ENCODE data around the gene CFAP300.
A peak's percentile ranks its signal among the peaks of the same experiment; 100 is the strongest.

CFAP300 gene

DNA sequence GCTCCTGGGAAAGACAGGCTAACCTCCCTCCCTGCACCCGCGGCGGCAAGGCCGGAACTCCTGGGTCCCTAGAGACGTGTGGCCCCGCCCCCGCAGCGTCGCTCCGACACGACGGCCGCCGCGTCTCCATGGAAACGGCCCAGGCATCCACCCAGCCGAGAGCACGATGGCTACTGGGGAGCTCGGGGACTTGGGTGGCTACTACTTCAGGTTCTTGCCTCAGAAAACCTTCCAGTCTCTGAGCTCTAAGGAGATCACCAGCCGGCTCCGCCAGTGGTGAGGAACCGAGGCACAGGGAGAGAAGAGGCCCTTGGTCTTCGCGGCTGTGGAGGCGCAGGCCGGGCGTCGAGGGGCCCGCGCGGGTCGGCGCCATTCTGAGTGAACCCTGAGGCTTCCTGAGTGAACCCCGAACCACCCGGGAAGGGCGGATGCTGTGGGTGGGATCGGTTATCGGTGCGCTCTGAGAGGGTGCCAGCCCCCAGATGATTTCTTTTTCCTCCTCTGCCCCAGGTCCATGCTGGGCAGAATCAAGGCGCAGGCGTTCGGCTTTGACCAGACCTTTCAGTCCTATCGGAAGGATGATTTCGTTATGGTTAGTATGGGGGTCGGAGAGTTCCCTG, at the start of gene CFAP300:
TSS of gene CFAP300 (plus strand) at position 133 of the 620 bp plus-strand sequence. CDS start at position 167, 34 bp downstream.
- DNase-seq (peak; percentile 53), ATAC-seq (peak; percentile 79)
- peaks cover 6% of the 10 kb centered on the region for H3K9me3 Mint-ChIP-seq
- H3K36me3 Mint-ChIP-seq (ENCODE audit: low read depth): no peaks in the 10 kb centered on the region
- H3K4me3 Mint-ChIP-seq: peak within 1 kb of the TSS; percentile 51
- H3K4me1 Mint-ChIP-seq: peaks cover 5% of the 10 kb centered on the region
- H3K27ac Mint-ChIP-seq: no peak within 1 kb of the TSS
- peaks cover 43% of the 10 kb centered on the region for H3K27me3 Mint-ChIP-seq

DNA sequence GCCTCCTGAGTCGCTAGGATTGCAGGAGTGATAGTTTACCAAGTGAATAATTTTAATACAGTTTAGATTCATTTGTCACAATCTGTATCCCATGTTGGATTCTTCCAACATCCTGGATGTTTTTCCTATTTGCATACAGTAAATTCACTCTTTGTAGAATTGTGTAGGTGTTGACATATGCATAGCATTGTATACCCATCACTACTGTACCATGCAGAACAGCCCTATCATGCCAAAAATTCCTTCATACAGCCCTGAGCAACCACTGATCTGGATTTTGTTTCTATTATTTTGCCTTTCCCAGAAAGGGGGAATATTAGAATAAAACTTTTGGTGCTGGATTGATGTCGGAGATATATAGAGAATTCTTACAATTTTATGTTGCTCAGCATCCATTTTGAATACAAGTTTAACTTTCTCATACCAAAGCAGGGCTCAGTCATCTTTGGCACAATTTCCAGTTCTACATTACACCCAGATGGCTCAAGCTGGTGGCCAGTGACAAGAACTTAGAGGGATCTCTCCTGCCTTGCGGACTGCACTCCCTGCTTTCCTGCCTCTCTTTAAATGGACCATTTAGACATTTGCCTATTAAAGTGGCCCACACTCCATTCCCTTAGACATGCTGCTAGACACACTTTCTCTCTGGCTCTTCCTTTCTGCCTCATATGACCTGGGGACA, 45.4 kb upstream of the CFAP300 start:
- no peaks in the 10 kb centered on the region for H3K36me3 Mint-ChIP-seq (ENCODE audit: low read depth)
- H3K9me3 Mint-ChIP-seq: no peaks in the 10 kb centered on the region
- H3K27me3 Mint-ChIP-seq: no peaks in the 10 kb centered on the region
- no peaks in the 10 kb centered on the region for H3K4me1 Mint-ChIP-seq
- ATAC-seq (no peak), DNase-seq (no peak)
- no peak overlapping the region for H3K27ac Mint-ChIP-seq
- H3K4me3 Mint-ChIP-seq: no peak overlapping the region

DNA sequence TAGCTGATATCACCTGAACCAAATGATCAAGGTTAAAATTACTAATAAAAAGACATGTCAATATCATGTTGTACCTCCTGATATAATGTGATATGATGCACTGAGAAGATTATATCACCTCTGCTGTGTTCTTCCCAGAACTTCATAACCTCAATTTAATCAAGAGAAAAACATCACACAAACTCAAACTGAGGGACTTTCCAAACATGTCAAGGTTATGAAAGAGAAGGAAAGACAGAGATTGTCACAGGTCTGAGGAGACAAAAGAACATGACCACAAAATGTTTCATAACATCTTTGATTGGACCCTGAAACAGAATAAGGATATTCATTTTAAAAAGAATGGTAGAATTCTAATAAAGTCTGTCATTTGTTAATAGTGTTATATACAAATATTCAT, 43.0 kb upstream of the CFAP300 start:
- ATAC-seq (no peak), DNase-seq (no peak)
- Mint-ChIP-seq H3K4me1 (no peaks in the 10 kb centered on the region), H3K27ac (no peak overlapping the region), H3K4me3 (no peak overlapping the region), H3K27me3 (no peaks in the 10 kb centered on the region), H3K36me3 (ENCODE audit: low read depth) (no peaks in the 10 kb centered on the region), H3K9me3 (no peaks in the 10 kb centered on the region)

DNA sequence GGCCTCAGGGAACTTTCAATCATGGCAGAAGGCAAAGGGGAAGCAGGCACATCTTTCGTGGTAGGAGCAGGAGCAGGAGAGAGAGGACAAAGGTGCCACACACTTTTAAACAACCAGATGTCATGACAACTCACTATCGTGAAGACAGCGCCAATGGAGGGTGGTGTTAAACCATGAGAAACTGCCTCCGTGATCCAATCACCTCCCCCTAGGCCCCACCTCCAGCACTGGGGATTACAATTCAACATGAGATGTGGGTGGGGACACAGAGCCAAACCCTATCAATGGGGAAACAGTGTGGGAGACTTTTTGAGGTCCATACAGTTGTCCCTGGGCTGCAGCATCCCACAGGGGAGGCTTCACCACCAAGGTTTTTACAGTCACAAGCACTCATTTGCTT, 41.9 kb upstream of the CFAP300 start:
- no peak for ATAC-seq
- peaks cover 7% of the 10 kb centered on the region for H3K27me3 Mint-ChIP-seq
- H3K4me1 Mint-ChIP-seq: no peaks in the 10 kb centered on the region
- H3K9me3 Mint-ChIP-seq: no peaks in the 10 kb centered on the region
- H3K27ac Mint-ChIP-seq: no peak overlapping the region
- no peak overlapping the region for H3K4me3 Mint-ChIP-seq
- no peaks in the 10 kb centered on the region for H3K36me3 Mint-ChIP-seq (ENCODE audit: low read depth)
- DNase-seq: no peak

DNA sequence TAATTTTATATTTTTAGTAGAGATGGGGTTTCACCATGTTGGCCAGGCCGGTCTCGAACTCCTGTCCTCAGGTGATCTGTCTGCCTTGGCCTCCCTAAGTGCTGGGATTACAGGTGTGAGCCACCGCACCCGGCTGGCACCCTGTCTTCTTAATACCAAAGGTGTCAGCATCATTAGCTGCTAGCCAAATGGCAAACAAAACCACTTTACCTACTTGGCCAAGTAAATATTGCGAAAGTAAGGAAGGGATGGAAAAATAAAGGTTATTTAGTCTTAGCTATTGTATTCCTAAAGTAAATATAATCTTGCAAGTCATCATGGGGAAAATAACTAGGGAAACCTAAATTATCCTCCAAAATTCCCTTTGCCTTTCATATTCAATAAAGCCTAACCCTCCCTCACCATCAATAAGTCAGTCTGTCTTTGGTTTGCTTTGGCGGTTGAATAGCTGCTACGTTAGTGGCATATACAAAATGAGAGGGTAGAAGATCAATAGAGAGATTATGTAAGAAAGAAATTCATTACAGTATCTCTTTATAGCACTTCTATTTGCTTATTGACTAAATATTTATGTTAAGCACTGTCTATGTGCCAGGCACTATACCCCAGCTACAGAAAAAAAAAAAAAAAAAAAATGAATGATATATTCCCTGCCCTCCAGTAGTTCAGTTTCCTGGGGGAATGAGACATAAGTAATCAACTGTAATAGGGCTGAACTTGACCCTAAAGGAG, 40.2 kb upstream of the CFAP300 start:
- Mint-ChIP-seq H3K9me3 (no peaks in the 10 kb centered on the region), H3K36me3 (ENCODE audit: low read depth) (no peaks in the 10 kb centered on the region), H3K4me3 (no peak overlapping the region), H3K27me3 (peaks cover 9% of the 10 kb centered on the region), H3K4me1 (no peaks in the 10 kb centered on the region), H3K27ac (no peak overlapping the region)
- ATAC-seq: no peak
- DNase-seq: no peak

DNA sequence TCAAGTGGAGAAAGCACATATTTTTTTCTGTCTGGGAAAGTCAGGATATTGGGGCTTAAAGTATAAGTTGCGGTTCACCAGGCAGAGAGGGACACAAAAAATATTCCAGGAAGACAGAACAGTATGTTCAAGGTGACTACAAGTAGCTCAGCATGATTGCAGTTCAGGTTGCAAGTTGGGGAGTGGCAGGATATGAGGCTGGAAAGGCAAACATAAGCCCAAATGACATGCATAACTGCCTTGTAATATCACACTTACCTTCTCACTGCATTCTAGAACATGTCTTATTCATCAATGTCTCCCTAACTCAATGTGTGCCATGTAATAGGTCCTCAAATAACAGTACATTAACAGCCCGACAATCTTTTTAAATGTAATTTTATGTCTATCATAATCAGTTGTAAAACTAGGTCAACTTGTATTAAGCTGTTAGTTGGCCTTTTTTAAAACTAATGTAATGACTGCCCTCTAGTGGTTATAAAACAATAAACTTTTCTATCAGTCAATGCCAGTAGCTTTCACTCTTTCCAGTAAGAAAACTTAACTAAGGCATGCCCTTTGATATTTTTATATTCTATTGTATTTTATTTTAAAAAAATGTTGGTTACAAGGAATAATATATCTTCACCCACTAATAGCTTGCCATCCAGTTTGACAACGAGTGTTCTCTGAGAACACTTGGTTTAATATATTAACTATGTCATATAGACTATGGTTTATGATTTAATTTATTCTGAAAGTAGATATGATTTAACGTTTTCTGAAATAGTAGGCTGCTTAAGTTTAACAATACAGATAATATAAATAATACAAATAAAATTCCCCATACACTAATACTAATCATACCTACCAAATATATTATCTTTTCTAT, 39.4 kb upstream of the CFAP300 start:
- Mint-ChIP-seq H3K4me1 (no peaks in the 10 kb centered on the region), H3K27ac (no peak overlapping the region), H3K36me3 (ENCODE audit: low read depth) (no peaks in the 10 kb centered on the region), H3K4me3 (no peak overlapping the region), H3K9me3 (no peaks in the 10 kb centered on the region), H3K27me3 (peaks cover 14% of the 10 kb centered on the region)
- no peak for DNase-seq
- ATAC-seq: no peak

DNA sequence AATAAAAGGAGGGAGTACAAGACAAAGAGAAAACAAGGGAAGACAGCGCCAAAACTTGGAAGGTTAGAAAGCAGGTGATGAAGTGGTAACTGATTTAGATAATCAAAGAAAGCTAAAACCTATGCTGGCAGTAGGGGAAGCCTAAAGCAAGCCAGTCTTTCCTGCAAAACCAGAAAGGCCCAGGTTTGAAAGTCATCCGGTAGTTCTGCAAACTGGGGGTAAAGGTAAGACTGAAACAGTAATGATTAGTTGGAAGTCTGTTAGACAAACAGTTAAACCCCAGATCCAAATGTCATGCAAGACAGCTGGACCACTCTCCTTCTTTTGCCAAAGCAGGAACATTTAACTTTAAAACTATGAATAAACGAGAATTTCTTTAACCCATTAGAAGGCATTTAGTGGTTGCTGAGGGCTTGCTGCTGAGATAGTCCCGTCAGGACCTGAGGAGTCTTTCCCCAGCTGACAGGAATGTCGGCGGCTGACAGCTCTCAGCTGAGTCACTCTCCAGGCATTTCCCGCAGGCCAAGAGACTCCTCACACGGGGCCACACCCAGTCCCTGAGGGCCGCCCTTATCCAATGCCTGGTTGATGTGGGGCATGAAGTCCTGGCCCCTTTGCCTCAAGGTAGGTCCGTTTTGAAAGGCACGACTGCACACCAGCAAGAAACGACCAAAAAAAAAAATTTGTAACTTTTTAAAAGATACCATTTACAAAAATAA, 36.3 kb upstream of the CFAP300 start:
- Mint-ChIP-seq H3K4me3 (no peak overlapping the region), H3K27me3 (peaks cover 14% of the 10 kb centered on the region), H3K36me3 (ENCODE audit: low read depth) (no peaks in the 10 kb centered on the region), H3K9me3 (no peaks in the 10 kb centered on the region), H3K27ac (no peak overlapping the region), H3K4me1 (no peaks in the 10 kb centered on the region)
- no peak for ATAC-seq
- DNase-seq: no peak

DNA sequence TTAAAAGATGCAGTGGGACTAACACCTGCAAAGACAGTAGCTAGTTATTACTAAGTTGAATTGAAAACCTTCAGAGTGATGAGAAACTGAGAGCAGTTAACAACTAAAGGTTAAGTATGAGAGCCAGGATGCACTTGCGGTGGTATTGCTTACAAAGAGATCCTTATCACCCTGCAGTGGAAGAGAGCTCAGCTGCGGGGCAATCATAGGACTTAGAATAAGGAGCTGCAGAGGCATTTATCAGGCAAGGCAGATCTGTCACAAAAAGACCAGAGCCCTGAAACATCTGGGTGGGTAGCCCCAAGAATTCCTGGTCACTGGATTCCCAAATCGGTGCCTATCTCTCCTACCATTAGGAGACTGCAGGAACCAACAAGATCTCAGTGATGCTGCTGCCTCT, 34.3 kb upstream of the CFAP300 start:
- no peak overlapping the region for H3K4me3 Mint-ChIP-seq
- H3K27me3 Mint-ChIP-seq: peaks cover 14% of the 10 kb centered on the region
- DNase-seq (no peak), ATAC-seq (no peak)
- H3K36me3 Mint-ChIP-seq (ENCODE audit: low read depth): no peaks in the 10 kb centered on the region
- H3K4me1 Mint-ChIP-seq: no peaks in the 10 kb centered on the region
- no peaks in the 10 kb centered on the region for H3K9me3 Mint-ChIP-seq
- H3K27ac Mint-ChIP-seq: no peak overlapping the region

DNA sequence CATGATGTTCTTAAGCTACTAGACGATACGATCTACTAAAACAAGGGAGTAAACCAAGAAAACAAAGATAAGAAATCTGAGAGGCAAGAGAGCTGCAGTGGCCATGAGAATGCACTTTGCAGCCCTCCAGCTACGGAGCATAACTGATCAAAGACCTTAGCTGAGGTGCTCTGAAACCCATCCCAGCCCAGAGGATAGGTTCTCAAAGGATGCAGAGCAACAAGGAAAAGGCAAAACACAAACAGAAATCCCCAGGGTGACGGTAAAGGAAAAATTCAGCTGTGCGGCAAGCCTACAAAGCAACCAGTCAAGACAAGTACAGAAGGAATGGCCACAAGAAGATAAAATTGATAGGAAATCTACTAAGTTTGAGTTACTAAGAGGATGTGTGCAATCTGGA, 32.5 kb upstream of the CFAP300 start:
- no peak overlapping the region for H3K27ac Mint-ChIP-seq
- no peaks in the 10 kb centered on the region for H3K4me1 Mint-ChIP-seq
- H3K36me3 Mint-ChIP-seq (ENCODE audit: low read depth): no peaks in the 10 kb centered on the region
- H3K4me3 Mint-ChIP-seq: no peak overlapping the region
- H3K27me3 Mint-ChIP-seq: peaks cover 12% of the 10 kb centered on the region
- ATAC-seq (no peak), DNase-seq (no peak)
- no peaks in the 10 kb centered on the region for H3K9me3 Mint-ChIP-seq

DNA sequence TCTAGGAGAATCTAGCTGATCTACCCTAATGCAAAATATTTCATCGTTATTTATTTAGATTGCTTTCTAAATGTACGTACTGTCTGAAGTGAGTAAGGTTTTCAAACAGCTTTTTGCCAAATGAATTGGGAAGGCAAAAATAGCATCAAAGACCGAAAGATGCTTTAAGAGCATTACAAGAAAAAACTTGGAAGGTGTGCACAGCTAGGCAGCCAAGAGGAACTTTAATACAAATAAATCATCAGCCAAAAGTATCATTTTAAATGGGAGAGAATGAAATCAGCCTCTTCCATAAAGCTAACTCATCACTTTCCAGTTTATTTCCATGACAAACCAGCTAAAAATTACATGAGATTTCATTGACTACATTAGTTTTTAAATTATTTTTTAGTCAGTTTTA, 30.2 kb upstream of the CFAP300 start:
- Mint-ChIP-seq H3K27ac (no peak overlapping the region), H3K4me1 (no peaks in the 10 kb centered on the region), H3K27me3 (peaks cover 5% of the 10 kb centered on the region), H3K9me3 (no peaks in the 10 kb centered on the region), H3K4me3 (no peak overlapping the region), H3K36me3 (ENCODE audit: low read depth) (no peaks in the 10 kb centered on the region)
- DNase-seq (no peak), ATAC-seq (no peak)

DNA sequence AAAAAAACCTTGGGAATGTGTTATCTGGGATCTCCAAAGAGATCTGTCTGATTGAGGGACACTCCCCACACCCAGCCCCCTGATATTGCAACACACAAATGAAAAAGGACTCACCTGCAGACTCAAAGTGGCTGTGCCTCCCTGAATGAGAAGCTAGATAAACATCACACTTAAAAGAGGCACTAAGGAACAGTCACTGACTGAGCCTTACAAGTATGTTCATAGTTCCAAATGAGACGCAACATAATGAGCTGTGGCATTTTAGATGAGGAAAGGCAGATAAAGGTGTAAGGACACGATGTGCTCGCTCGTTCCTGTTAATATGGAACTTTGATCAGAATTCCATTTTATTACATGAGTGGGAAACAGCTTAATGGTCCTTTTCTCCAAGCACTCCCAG, 21.0 kb upstream of the CFAP300 start:
- H3K9me3 Mint-ChIP-seq: no peaks in the 10 kb centered on the region
- DNase-seq: no peak
- H3K27me3 Mint-ChIP-seq: peaks cover 13% of the 10 kb centered on the region

DNA sequence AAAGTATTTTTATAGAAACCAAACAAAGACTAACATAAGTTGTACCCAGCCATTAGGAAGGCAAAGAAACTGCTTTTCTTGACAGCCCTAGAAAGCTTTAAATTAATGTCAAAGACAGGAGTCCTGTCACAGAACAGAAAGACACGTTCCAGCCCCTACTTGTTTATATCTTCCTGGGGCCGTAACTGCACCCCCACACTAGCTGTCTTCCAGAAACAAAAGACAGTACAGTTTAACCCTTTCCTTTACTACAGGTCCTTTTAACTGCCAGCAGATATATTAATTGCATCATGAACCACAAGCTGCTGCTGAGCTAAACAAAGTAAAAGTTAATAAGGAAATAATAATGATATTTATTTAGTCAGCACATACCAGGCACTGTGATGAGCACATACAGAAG, 20.3 kb upstream of the CFAP300 start:
- ATAC-seq: no peak
- peaks cover 13% of the 10 kb centered on the region for H3K27me3 Mint-ChIP-seq

More for the DNA sequence above, 21.0 kb upstream of the CFAP300 start:
- H3K4me1 Mint-ChIP-seq: no peaks in the 10 kb centered on the region
- no peaks in the 10 kb centered on the region for H3K36me3 Mint-ChIP-seq (ENCODE audit: low read depth)
- H3K4me3 Mint-ChIP-seq: no peak overlapping the region
- no peak for ATAC-seq
- H3K27ac Mint-ChIP-seq: no peak overlapping the region

DNA sequence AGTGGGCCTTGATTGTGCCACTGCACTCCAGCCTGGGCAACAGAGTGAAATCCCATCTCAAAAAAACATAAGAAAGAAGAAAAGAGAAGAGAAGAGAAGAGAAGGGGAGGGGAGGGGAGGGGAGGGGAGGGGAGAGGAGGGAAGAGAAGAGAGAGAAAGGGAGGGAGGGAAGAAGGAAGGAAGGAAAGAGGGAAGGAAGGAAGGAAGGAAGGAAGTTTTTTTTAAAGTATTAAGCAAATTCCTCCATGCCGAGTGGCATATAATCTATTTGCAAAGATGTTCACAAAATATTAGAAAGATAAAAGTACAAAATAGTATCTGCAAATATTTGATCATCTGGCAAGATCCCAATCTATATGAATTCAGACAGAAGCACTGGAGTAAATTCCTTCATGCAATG, 10.5 kb upstream of the CFAP300 start:
- ATAC-seq: no peak
- no peak for DNase-seq
- Mint-ChIP-seq H3K36me3 (ENCODE audit: low read depth) (no peaks in the 10 kb centered on the region), H3K9me3 (no peaks in the 10 kb centered on the region), H3K27me3 (peaks cover 17% of the 10 kb centered on the region), H3K4me1 (no peaks in the 10 kb centered on the region), H3K4me3 (no peak overlapping the region), H3K27ac (no peak overlapping the region)

More for the DNA sequence above, 20.3 kb upstream of the CFAP300 start:
- no peak for DNase-seq
- Mint-ChIP-seq H3K36me3 (ENCODE audit: low read depth) (no peaks in the 10 kb centered on the region), H3K4me1 (no peaks in the 10 kb centered on the region), H3K27ac (no peak overlapping the region), H3K4me3 (no peak overlapping the region), H3K9me3 (no peaks in the 10 kb centered on the region)

DNA sequence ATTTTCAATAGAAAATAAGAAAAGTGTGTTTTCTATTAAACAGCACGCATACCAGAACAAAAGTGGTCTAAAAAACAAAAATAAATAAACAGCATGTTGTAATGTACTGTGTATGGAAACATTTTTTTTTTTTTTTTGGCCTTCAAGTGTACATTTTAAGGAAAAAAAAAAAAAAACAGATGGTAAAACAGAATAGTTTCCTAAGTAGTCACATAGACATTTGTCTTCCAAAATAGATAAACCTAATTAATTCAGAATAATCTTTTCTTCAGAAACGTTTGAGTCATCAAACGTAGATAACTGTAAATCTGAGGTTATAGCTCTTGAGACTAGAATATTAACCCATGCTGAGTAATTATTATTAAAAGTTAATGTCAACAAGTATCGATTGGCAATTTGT, 396 bp upstream of the CFAP300 start:
- Mint-ChIP-seq H3K27me3 (peaks cover 43% of the 10 kb centered on the region), H3K4me1 (peaks cover 5% of the 10 kb centered on the region), H3K36me3 (ENCODE audit: low read depth) (no peaks in the 10 kb centered on the region), H3K27ac (no peak overlapping the region), H3K9me3 (peaks cover 6% of the 10 kb centered on the region), H3K4me3 (peak overlapping the region; percentile 51)
- no peak for ATAC-seq
- DNase-seq: no peak
